ENCODE measurements around the gene POLR2H. TPM values are rescaled to one million over a fixed set of nuclear protein-coding genes. Genes with fewer than 3 reads are reported as not detected.

Gene POLR2H
- total and polyA plus RNA-seq, 2 experiments from 2014 or later, result 66.3 to 81.2 TPM

DNA sequence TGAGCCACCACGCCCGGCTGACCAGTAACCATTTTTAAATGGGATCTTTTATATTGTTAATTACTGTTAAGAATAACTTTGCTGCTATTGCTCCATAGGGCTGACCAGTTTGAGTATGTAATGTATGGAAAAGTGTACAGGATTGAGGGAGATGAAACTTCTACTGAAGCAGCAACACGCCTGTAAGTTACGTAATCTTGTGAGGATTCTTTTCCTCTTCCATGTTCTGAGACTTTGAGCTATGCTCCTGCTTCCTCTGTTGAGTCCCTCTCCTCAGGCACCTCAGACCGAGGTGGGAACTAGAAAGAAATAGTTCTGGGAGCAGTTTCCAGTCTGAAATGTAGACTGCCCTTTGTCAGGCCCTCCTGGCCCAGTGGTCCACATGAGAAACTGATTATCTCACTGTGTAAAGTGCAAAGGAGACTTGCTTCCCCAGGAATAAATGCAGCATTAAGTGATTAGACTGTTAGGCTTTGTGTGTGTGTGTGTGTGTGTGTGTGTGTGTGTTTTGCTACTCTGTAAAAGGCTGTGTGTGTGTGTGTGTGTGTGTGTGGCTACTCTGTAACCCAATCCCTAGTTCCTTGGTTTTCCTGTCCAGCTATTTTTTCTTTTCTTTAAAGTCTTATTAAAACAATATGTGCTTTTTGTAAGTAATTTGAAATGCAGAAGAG is 5.2 kb downstream of the POLR2H start:
- Histone ChIP-seq H3K9me2 (ENCODE audit: insufficient read depth) (no peaks in the 10 kb centered on the region), H4K20me1 (ENCODE audit: insufficient read depth) (no peaks in the 10 kb centered on the region), H3K4me2 (ENCODE audit: unreplicated experiment) (no peak overlapping the region), H2AFZ (no peak overlapping the region), H3K27me3 (replicated peaks; ENCODE audit: insufficient read depth) (no peaks in the 10 kb centered on the region), H3K36me3 (ENCODE audit: low read depth) (peaks cover 20% of the 10 kb centered on the region), H3K79me2 (ENCODE audit: insufficient read depth) (peaks cover 28% of the 10 kb centered on the region), H3K27ac (no peak overlapping the region), H3F3A (ENCODE audit: insufficient read depth) (peaks cover 50% of the 10 kb centered on the region), H3K9ac (no peak overlapping the region), H3K4me3 (no peak overlapping the region), H3K9me3 (ENCODE audit: low read depth) (no peaks in the 10 kb centered on the region), H3K4me1 (ENCODE audit: insufficient read depth) (peaks cover 33% of the 10 kb centered on the region)
- DNase-seq, result peak; percentile 23
- in situ Hi-C loops (cut with MboI), result loop anchor here (25.0 kb wide), 1 partner anchor 421 kb away; no protein-coding TSS in a partner anchor
- TF ChIP-seq EZH2 (IDR thresholded peaks at IDR 0.05; ENCODE audit: insufficient read depth, poor library complexity, severe bottlenecking), result no peak
- TF ChIP-seq EZH2phosphoT487 (IDR thresholded peaks at IDR 0.05; ENCODE audit: insufficient read depth, low read depth), result no peak
- 78 to 79% methylated on average over 5 of the region's 5 CpGs for WGBS, 2 experiments (ENCODE audit: low coverage in 1 of 2, low lambda C conversion rate in 2 of 2, missing lambda C conversion rate in 2 of 2)

GRCh38 chr3:184368116-184368515 is 6.6 kb downstream of the POLR2H start:
- H3K9me2 ChIP-seq (ENCODE audit: insufficient read depth), result no peaks in the 10 kb centered on the region
- peaks cover 33% of the 10 kb centered on the region for H3K4me1 ChIP-seq (ENCODE audit: insufficient read depth)
- no peak overlapping the region for H2AFZ ChIP-seq
- TF ChIP-seq EZH2phosphoT487 (IDR thresholded peaks at IDR 0.05; ENCODE audit: insufficient read depth, low read depth) (no peak), EZH2 (IDR thresholded peaks at IDR 0.05; ENCODE audit: insufficient read depth, poor library complexity, severe bottlenecking) (no peak)
- H3K36me3 ChIP-seq (ENCODE audit: low read depth), result peaks cover 20% of the 10 kb centered on the region
- peak overlapping the region; percentile 61 for H3K27ac ChIP-seq
- peaks cover 50% of the 10 kb centered on the region for H3F3A ChIP-seq (ENCODE audit: insufficient read depth)
- no peak overlapping the region for H3K9ac ChIP-seq
- no peak for DNase-seq
- peak overlapping the region; percentile 15 for H3K4me2 ChIP-seq (ENCODE audit: unreplicated experiment)
- in situ Hi-C loops (cut with MboI), result loop anchor here (25.0 kb wide), 1 partner anchor 419 kb away; no protein-coding TSS in a partner anchor
- no peaks in the 10 kb centered on the region for H4K20me1 ChIP-seq (ENCODE audit: insufficient read depth)
- H3K27me3 ChIP-seq (replicated peaks; ENCODE audit: insufficient read depth), result no peaks in the 10 kb centered on the region
- no peaks in the 10 kb centered on the region for H3K9me3 ChIP-seq (ENCODE audit: low read depth)
- peaks cover 28% of the 10 kb centered on the region for H3K79me2 ChIP-seq (ENCODE audit: insufficient read depth)
- H3K4me3 ChIP-seq, result no peak overlapping the region
- WGBS, 2 experiments (ENCODE audit: low coverage in 1 of 2, low lambda C conversion rate in 2 of 2, missing lambda C conversion rate in 2 of 2), result 69 to 73% methylated on average over 9 of the region's 9 CpGs

GRCh38 chr3:184368586-184369183 is 7.2 kb downstream of the POLR2H start:
- no peaks in the 10 kb centered on the region for H4K20me1 ChIP-seq (ENCODE audit: insufficient read depth)
- no peaks in the 10 kb centered on the region for H3K27me3 ChIP-seq (replicated peaks; ENCODE audit: insufficient read depth)
- DNase-seq, result peak; percentile 84
- H3F3A ChIP-seq (ENCODE audit: insufficient read depth), result peaks cover 50% of the 10 kb centered on the region
- no peak overlapping the region for H3K9ac ChIP-seq
- H3K4me2 ChIP-seq (ENCODE audit: unreplicated experiment), result peak overlapping the region; percentile 15
- TF ChIP-seq EZH2phosphoT487 (IDR thresholded peaks at IDR 0.05; ENCODE audit: insufficient read depth, low read depth), result no peak
- no peak for TF ChIP-seq EZH2 (IDR thresholded peaks at IDR 0.05; ENCODE audit: insufficient read depth, poor library complexity, severe bottlenecking)
- H3K36me3 ChIP-seq (ENCODE audit: low read depth), result peaks cover 20% of the 10 kb centered on the region
- in situ Hi-C loops (cut with MboI), result loop anchor here (25.0 kb wide), 1 partner anchor 419 kb away; no protein-coding TSS in a partner anchor
- H3K79me2 ChIP-seq (ENCODE audit: insufficient read depth), result peaks cover 25% of the 10 kb centered on the region
- H3K4me1 ChIP-seq (ENCODE audit: insufficient read depth), result peaks cover 39% of the 10 kb centered on the region
- H3K9me3 ChIP-seq (ENCODE audit: low read depth), result no peaks in the 10 kb centered on the region
- H3K27ac ChIP-seq, result peak overlapping the region; percentile 61
- H3K9me2 ChIP-seq (ENCODE audit: insufficient read depth), result no peaks in the 10 kb centered on the region
- H3K4me3 ChIP-seq, result no peak overlapping the region
- 20 to 30% methylated on average over 3 of the region's 3 CpGs for WGBS, 2 experiments (ENCODE audit: low coverage in 1 of 2, low lambda C conversion rate in 2 of 2, missing lambda C conversion rate in 2 of 2)
- no peak overlapping the region for H2AFZ ChIP-seq

GRCh38 chr3:184371570-184372018 is 10.1 kb downstream of the POLR2H start:
- no peak overlapping the region for H3K9ac ChIP-seq
- peaks cover 38% of the 10 kb centered on the region for H3F3A ChIP-seq (ENCODE audit: insufficient read depth)
- TF ChIP-seq EZH2phosphoT487 (IDR thresholded peaks at IDR 0.05; ENCODE audit: insufficient read depth, low read depth), result no peak
- TF ChIP-seq EZH2 (IDR thresholded peaks at IDR 0.05; ENCODE audit: insufficient read depth, poor library complexity, severe bottlenecking), result no peak
- no peaks in the 10 kb centered on the region for H3K9me2 ChIP-seq (ENCODE audit: insufficient read depth)
- no peaks in the 10 kb centered on the region for H4K20me1 ChIP-seq (ENCODE audit: insufficient read depth)
- H3K27ac ChIP-seq, result no peak overlapping the region
- H3K9me3 ChIP-seq (ENCODE audit: low read depth), result no peaks in the 10 kb centered on the region
- H3K36me3 ChIP-seq (ENCODE audit: low read depth), result peaks cover 11% of the 10 kb centered on the region
- H3K27me3 ChIP-seq (replicated peaks; ENCODE audit: insufficient read depth), result peaks cover under 1% of the 10 kb centered on the region; the same call in 1 of the 2 replicates
- no peaks in the 10 kb centered on the region for H3K79me2 ChIP-seq (ENCODE audit: insufficient read depth)
- no peak overlapping the region for H2AFZ ChIP-seq
- H3K4me1 ChIP-seq (ENCODE audit: insufficient read depth), result peaks cover 28% of the 10 kb centered on the region
- 47 to 48% methylated on average over 5 of the region's 5 CpGs for WGBS, 2 experiments (ENCODE audit: low coverage in 1 of 2, low lambda C conversion rate in 2 of 2, missing lambda C conversion rate in 2 of 2)
- peak; percentile 95 for DNase-seq
- H3K4me2 ChIP-seq (ENCODE audit: unreplicated experiment), result no peak overlapping the region
- in situ Hi-C loops (cut with MboI), result loop anchor here (10.0 to 25.0 kb wide), 2 partner anchors 153 to 416 kb away; no protein-coding TSS in a partner anchor
- no peak overlapping the region for H3K4me3 ChIP-seq

Measured in GM23248 (cell line).